Stimulated activated CD4-positive, alpha-beta T cell treated with anti-CD3 and anti-CD28 coated beads, Interleukin-2, amount 100 ng/mL, for 48 hours (primary cell): ENCODE data around the gene TOMM7.
"Not testable (repeated sequence)": the region's sequence is repeated elsewhere in the genome, so short reads cannot be mapped to it uniquely, and the experiment has no call there.

Experiments used
- DNase-seq, 2 donors: peaks; one replicate each; pipeline ENCODE4 v3.0.0-alpha.2; 2020

TOMM7 gene

GRCh38 chr7:22779730-22780323 lies 42.8 kb downstream of the TOMM7 start:
- DNase-seq: not testable (repeated sequence)

- no peak for DNase-seq
These were observed 45.7 kb downstream of the TOMM7 start for GRCh38 chr7:22776964-22777363.

GRCh38 chr7:22772885-22773284 lies 49.8 kb downstream of the TOMM7 start:
- no peak for DNase-seq

GRCh38 chr7:22771872-22772228 lies 50.8 kb downstream of the TOMM7 start:
- DNase-seq: no peak

- no peak for DNase-seq
These were observed 51.3 kb downstream of the TOMM7 start for GRCh38 chr7:22771194-22771871.

- no peak for DNase-seq
These were observed 57.0 kb downstream of the TOMM7 start for GRCh38 chr7:22765609-22766008.
